Testis (tissue), 3 donors: Measurements from ENCODE around the gene PSTK. TPM values are rescaled to one million over a fixed set of nuclear protein-coding genes. Genes with fewer than 3 reads are reported as not detected.

ENCODE experiments used
- DNase-seq: peaks from one replicate; pipeline ENCODE4 v3.0.0-alpha.2; 2019
- H3K27ac ChIP-seq, 2 donors: fragments of 200-600 bp; sonication (generic); one replicate each; pipeline ENCODE4 v1.5.1; 2019
- H3K27me3 ChIP-seq: fragments of 200-600 bp; sonication (generic); one replicate; pipeline ENCODE4 v1.5.1; 2019
- H3K36me3 ChIP-seq: fragments of 200-600 bp; sonication (generic); one replicate; pipeline ENCODE4 v1.5.1; 2017; ENCODE audit warnings: low read depth; ENCODE audit errors: missing control alignments
- H3K4me1 ChIP-seq: fragments of 200-600 bp; sonication (generic); one replicate; pipeline ENCODE4 v1.5.1; 2019
- H3K4me3 ChIP-seq, 2 donors: fragments of 200-600 bp; sonication (generic); one replicate each; pipeline ENCODE4 v1.5.1; 2017 to 2019
- H3K9me3 ChIP-seq: fragments of 200-600 bp; sonication (generic); one replicate; pipeline ENCODE4 v1.5.1; 2017
- CTCF ChIP-seq, 3 experiments: fragments of 450-650 bp in 2 of 3; fragments of 200-600 bp in 1 of 3; sonication (generic) in 1 of 3; IDR thresholded peaks; one replicate each; pipeline ENCODE4 v1.5.1; 2016 to 2019; ENCODE audit warnings: antibody characterized with exemption in 3 of 3, mild to moderate bottlenecking in 2 of 3, moderate library complexity in 1 of 3
- POLR2A ChIP-seq: fragments of 450-650 bp; IDR thresholded peaks from one replicate; pipeline ENCODE4 v1.6.1; 2017; ENCODE audit warnings: antibody characterized with exemption, mild to moderate bottlenecking, moderate library complexity
- WGBS, 2 donors: methylation state at CpG; one replicate each; pipeline ENCODE4 v1.1.5; 2018; 5-methylcytosine and 5-hydroxymethylcytosine counted together
- intact Hi-C: fragments of 100-400 bp; cut with DNase I; formaldehyde crosslinking; loops from one replicate; pipeline ENCODE4 v1.15.1; 2023; ENCODE audit warnings: low total_unique reads
- polyA plus RNA-seq: library from polyadenylated mRNA; stranded (reverse); fragments of 350-450 nt; fragmentation: Illumina TruSeq; extraction: RNeasy Lipid Tissue Mini Kit (QIAGEN cat#74804); gene quantifications from one replicate; pipeline ENCODE4 v1.2.3, GENCODE V29; 2014; ENCODE audit warnings: low read depth, low replicate concordance; ENCODE audit not compliant: insufficient read depth
- total RNA-seq, 2 donors: library from RNA; depleted of rRNA; stranded (reverse); fragments of >200 nt; gene quantifications; one replicate each; pipeline ENCODE4 v1.2.3, GENCODE V29; 2016

PSTK gene
- total and polyA plus RNA-seq, 3 donors from 2014 or later = 12.1 to 19.1 (median 15.7) TPM

GRCh38 chr10:122981066-122981464 is 864 bp downstream of the PSTK start:
- peak overlapping the region; percentile 81 to 85 for H3K4me3 ChIP-seq
- no peaks in the 10 kb centered on the region for H3K27me3 ChIP-seq
- H3K36me3 ChIP-seq = no peaks in the 10 kb centered on the region
- no peaks in the 10 kb centered on the region for H3K4me1 ChIP-seq
- no peak for DNase-seq
- H3K9me3 ChIP-seq = no peaks in the 10 kb centered on the region
- H3K27ac ChIP-seq = no peak overlapping the region
- WGBS, 2 donors = 10 to 12% methylated on average over 4 of the region's 4 CpGs
- intact Hi-C loops = no loop called here
- peak; percentile 28 to 61 (median 55) for TF ChIP-seq CTCF (IDR thresholded peaks at IDR 0.05)
- no peak for TF ChIP-seq POLR2A

GRCh38 chr10:122983898-122984297 is 3.7 kb downstream of the PSTK start:
- H3K27ac ChIP-seq = no peak overlapping the region
- intact Hi-C loops = no loop called here
- H3K36me3 ChIP-seq = no peaks in the 10 kb centered on the region
- H3K4me1 ChIP-seq = no peaks in the 10 kb centered on the region
- 95 to 98% methylated on average over 6 of the region's 6 CpGs for WGBS, 2 donors
- TF ChIP-seq POLR2A (no peak), CTCF (IDR thresholded peaks at IDR 0.05) (no peak)
- no peak overlapping the region for H3K4me3 ChIP-seq
- H3K27me3 ChIP-seq = no peaks in the 10 kb centered on the region
- H3K9me3 ChIP-seq = no peaks in the 10 kb centered on the region
- no peak for DNase-seq

- Histone ChIP-seq H3K36me3 (no peaks in the 10 kb centered on the region), H3K4me3 (no peak overlapping the region), H3K9me3 (no peaks in the 10 kb centered on the region), H3K27me3 (no peaks in the 10 kb centered on the region), H3K27ac (no peak overlapping the region), H3K4me1 (no peaks in the 10 kb centered on the region)
- TF ChIP-seq CTCF (IDR thresholded peaks at IDR 0.05) (no peak), POLR2A (no peak)
- intact Hi-C loops = no loop called here
- no peak for DNase-seq
- 100% methylated on average over 2 of the region's 2 CpGs for WGBS, 2 donors
Observed at GRCh38 chr10:122984708-122985107, 4.5 kb downstream of the PSTK start.

- TF ChIP-seq CTCF (IDR thresholded peaks at IDR 0.05) = no peak
- no peak for TF ChIP-seq POLR2A
- Histone ChIP-seq H3K36me3 (no peaks in the 10 kb centered on the region), H3K27me3 (no peaks in the 10 kb centered on the region), H3K4me1 (no peaks in the 10 kb centered on the region), H3K9me3 (no peaks in the 10 kb centered on the region), H3K4me3 (no peak overlapping the region), H3K27ac (no peak overlapping the region)
- DNase-seq = no peak
- intact Hi-C loops = no loop called here
- WGBS, 2 donors = 93 to 95% methylated on average over 6 of the region's 6 CpGs
Observed at GRCh38 chr10:122986335-122986734, 6.1 kb downstream of the PSTK start.

GRCh38 chr10:122988501-122988900 is 8.3 kb downstream of the PSTK start:
- Histone ChIP-seq H3K27ac (no peak overlapping the region), H3K4me3 (no peak overlapping the region), H3K36me3 (no peaks in the 10 kb centered on the region), H3K9me3 (no peaks in the 10 kb centered on the region), H3K27me3 (no peaks in the 10 kb centered on the region), H3K4me1 (peaks cover 4% of the 10 kb centered on the region)
- 76 to 89% methylated on average over 2 of the region's 2 CpGs for WGBS, 2 donors
- no peak for DNase-seq
- intact Hi-C loops = no loop called here
- TF ChIP-seq POLR2A (no peak), CTCF (IDR thresholded peaks at IDR 0.05) (no peak)
